ENCODE results near the gene PPARG. TPM values are rescaled to one million over a fixed set of nuclear protein-coding genes. Genes with fewer than 3 reads are reported as not detected.

Gene PPARG
- total and polyA plus RNA-seq, 2 donors (not counting 3 experiments of a cell fraction or from before 2014, with no cell fraction given) = 0.15 to 1.3 TPM

GRCh38 chr3:12338595-12339546, 50.0 kb downstream of the PPARG start:
- Histone ChIP-seq H3K9me1 (replicated peaks; ENCODE audit: control insufficient read depth, extremely low read depth, insufficient read depth, low read length) (no peaks in the 10 kb centered on the region), H3K9ac (replicated peaks; ENCODE audit: extremely low read depth, insufficient read depth, low read length) (no peak overlapping the region), H2AFZ (ENCODE audit: low read depth, low read length) (no peak overlapping the region), H4K20me1 (replicated peaks; ENCODE audit: control insufficient read depth, extremely low read depth, insufficient read depth, low read length) (no peaks in the 10 kb centered on the region), H3K27ac (ENCODE audit: insufficient read depth, low read depth, low read length) (no peak overlapping the region), H3K4me1 (ENCODE audit: control insufficient read depth, extremely low read depth, insufficient read depth, low read length) (no peaks in the 10 kb centered on the region), H3K79me2 (ENCODE audit: control insufficient read depth, insufficient read depth, low read length) (no peaks in the 10 kb centered on the region), H3K4me3 (replicated peaks in 1 of 3; ENCODE audit: insufficient read depth in 1 of 3, low read depth in 1 of 3, low read length in 3 of 3) (no peak overlapping the region), H3K4me2 (ENCODE audit: insufficient read depth, low read length) (no peak overlapping the region), H3K9me3 (replicated peaks; ENCODE audit: control insufficient read depth, insufficient read depth, low read length) (no peaks in the 10 kb centered on the region), H3K27me3 (ENCODE audit: control insufficient read depth in 2 of 2, insufficient read depth in 2 of 2, low read length in 2 of 2) (no peaks in the 10 kb centered on the region), H3K36me3 (ENCODE audit: control insufficient read depth in 2 of 2, extremely low read depth in 1 of 2, insufficient read depth in 2 of 2, low read length in 2 of 2) (no peaks in the 10 kb centered on the region)
- DNase-seq (ENCODE audit: low read depth, low spot score) (no peak), FAIRE-seq (no peak)
- dilution Hi-C loops (cut with MboI; ENCODE audit: extremely low pct_ligation_motif_present, low sequenced_read_pairs) = no loop called here
- TF ChIP-seq MAX (IDR thresholded peaks at IDR 0.05; ENCODE audit: insufficient read depth, insufficient read length) (no peak), FOS (IDR thresholded peaks at IDR 0.05; ENCODE audit: borderline replicate concordance, insufficient read depth, low read length) (no peak)
- ChIA-PET CTCF (interaction anchor here (1.0 to 1.3 kb wide), 5 partner anchors 9 to 204 kb away, joined by 3 read pairs; no protein-coding TSS in a partner anchor), POLR2A (no interaction called here)
- intact Hi-C loops (cut with micrococcal nuclease) = no loop called here
- BruUV-seq (replicated peaks) = no TSS peak

- Histone ChIP-seq H3K27ac (ENCODE audit: insufficient read depth, low read depth, low read length) (no peak overlapping the region), H3K36me3 (ENCODE audit: control insufficient read depth in 2 of 2, extremely low read depth in 1 of 2, insufficient read depth in 2 of 2, low read length in 2 of 2) (no peaks in the 10 kb centered on the region), H3K4me1 (ENCODE audit: control insufficient read depth, extremely low read depth, insufficient read depth, low read length) (no peaks in the 10 kb centered on the region), H3K4me3 (replicated peaks in 1 of 3; ENCODE audit: insufficient read depth in 1 of 3, low read depth in 1 of 3, low read length in 3 of 3) (no peak overlapping the region), H3K9ac (replicated peaks; ENCODE audit: extremely low read depth, insufficient read depth, low read length) (no peak overlapping the region), H4K20me1 (replicated peaks; ENCODE audit: control insufficient read depth, extremely low read depth, insufficient read depth, low read length) (no peaks in the 10 kb centered on the region), H3K79me2 (ENCODE audit: control insufficient read depth, insufficient read depth, low read length) (no peaks in the 10 kb centered on the region), H2AFZ (ENCODE audit: low read depth, low read length) (no peak overlapping the region), H3K27me3 (ENCODE audit: control insufficient read depth in 2 of 2, insufficient read depth in 2 of 2, low read length in 2 of 2) (no peaks in the 10 kb centered on the region), H3K9me3 (replicated peaks; ENCODE audit: control insufficient read depth, insufficient read depth, low read length) (no peaks in the 10 kb centered on the region), H3K4me2 (ENCODE audit: insufficient read depth, low read length) (no peak overlapping the region), H3K9me1 (replicated peaks; ENCODE audit: control insufficient read depth, extremely low read depth, insufficient read depth, low read length) (no peaks in the 10 kb centered on the region)
- dilution Hi-C loops (cut with MboI; ENCODE audit: extremely low pct_ligation_motif_present, low sequenced_read_pairs) = no loop called here
- POLR2A ChIA-PET = no interaction called here
- intact Hi-C loops (cut with micrococcal nuclease) = no loop called here
- CTCF ChIA-PET = interaction anchor here (1.1 kb wide), 1 partner anchor 17 kb away, joined by 3 read pairs; no protein-coding TSS in a partner anchor
- DNase-seq (ENCODE audit: low read depth, low spot score) (no peak), FAIRE-seq (no peak)
- no TSS peak for BruUV-seq (replicated peaks)
- no peak for TF ChIP-seq MYC (IDR thresholded peaks at IDR 0.05; ENCODE audit: low read depth, low read length)
- TF ChIP-seq FOS (IDR thresholded peaks at IDR 0.05; ENCODE audit: borderline replicate concordance, insufficient read depth, low read length) = no peak
- TF ChIP-seq MAX (IDR thresholded peaks at IDR 0.05; ENCODE audit: insufficient read depth, insufficient read length) = no peak
- TF ChIP-seq POLR2AphosphoS5 (IDR thresholded peaks at IDR 0.05; ENCODE audit: insufficient read depth, low read depth, low read length) = no peak
- no peak for TF ChIP-seq EZH2 (IDR thresholded peaks at IDR 0.05; ENCODE audit: borderline replicate concordance, low read depth, low read length, severe bottlenecking)
- no peak for TF ChIP-seq POLR2A (IDR thresholded peaks at IDR 0.05; ENCODE audit: low read depth, low read length)
Observed at GRCh38 chr3:12339701-12340480, 51.0 kb downstream of the PPARG start.

Measured in endothelial cell of umbilical vein (primary cell).